ENCODE data around the gene CCR7. TPM values are rescaled to one million over a fixed set of nuclear protein-coding genes. Genes with fewer than 3 reads are reported as not detected.
A peak's percentile ranks its signal among the peaks of the same experiment; 100 is the strongest.

The CCR7 gene
- polyA plus RNA-seq, 2 donors = 0.16 to 0.54 TPM

DNA sequence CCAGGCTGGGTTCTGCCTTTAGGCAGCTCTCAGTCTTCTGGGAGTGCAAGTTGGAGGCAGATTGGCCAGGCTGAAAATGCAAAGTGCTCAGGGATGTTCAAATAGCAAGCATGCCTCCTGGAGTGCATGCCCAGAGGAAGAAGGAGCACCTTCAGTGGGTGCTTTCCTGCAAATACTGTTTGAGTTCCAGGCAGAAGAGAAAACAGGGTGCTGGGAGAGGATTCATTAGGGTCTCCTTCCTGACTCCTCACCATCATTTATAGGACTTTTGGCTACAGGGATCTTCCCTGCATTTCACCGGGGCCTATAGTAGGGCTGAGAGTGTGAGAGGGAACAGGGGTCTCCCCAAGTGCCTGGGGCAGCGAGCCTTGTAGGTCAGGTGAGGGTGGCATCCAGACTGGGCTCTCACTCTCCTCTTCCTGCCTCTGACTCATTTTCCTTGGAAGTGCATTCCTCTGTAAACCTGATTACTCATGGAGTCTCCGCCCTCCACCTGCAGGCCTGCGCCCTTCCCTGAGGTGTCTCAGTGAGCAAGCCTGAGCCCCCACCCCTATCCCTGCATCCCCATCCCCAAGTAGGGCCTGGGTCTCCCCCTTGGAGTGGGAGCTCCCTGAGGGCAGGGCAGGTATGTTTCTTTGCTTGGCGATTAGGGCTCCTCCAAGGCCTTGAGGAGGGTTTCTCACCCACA is 46.7 kb downstream of the CCR7 start:
- H3K9me3 ChIP-seq (ENCODE audit: control insufficient read depth in 2 of 2, insufficient read depth in 1 of 2, low read depth in 1 of 2, low read length in 1 of 2) = no peaks in the 10 kb centered on the region
- 47 to 58% methylated on average over 5 of the region's 5 CpGs for WGBS, 2 donors
- H3K36me3 ChIP-seq (ENCODE audit: control insufficient read depth in 2 of 2, insufficient read depth in 2 of 2, low read length in 1 of 2) = no peaks in the 10 kb centered on the region
- no peak overlapping the region for H3K4me3 ChIP-seq (ENCODE audit: low read depth in 1 of 2, low read length in 2 of 2)
- H3K4me1 ChIP-seq (ENCODE audit: control insufficient read depth in 2 of 2, insufficient read depth in 2 of 2, low read length in 1 of 2) = peaks cover 0 to 30% of the 10 kb centered on the region in 2 donors
- H3K27ac ChIP-seq (ENCODE audit: low read depth in 2 of 2, low read length in 1 of 2) = peak overlapping the region; percentile 57 to 65
- no peaks in the 10 kb centered on the region for H3K27me3 ChIP-seq (ENCODE audit: control insufficient read depth in 1 of 2, insufficient read depth in 2 of 2, low read length in 2 of 2)

DNA sequence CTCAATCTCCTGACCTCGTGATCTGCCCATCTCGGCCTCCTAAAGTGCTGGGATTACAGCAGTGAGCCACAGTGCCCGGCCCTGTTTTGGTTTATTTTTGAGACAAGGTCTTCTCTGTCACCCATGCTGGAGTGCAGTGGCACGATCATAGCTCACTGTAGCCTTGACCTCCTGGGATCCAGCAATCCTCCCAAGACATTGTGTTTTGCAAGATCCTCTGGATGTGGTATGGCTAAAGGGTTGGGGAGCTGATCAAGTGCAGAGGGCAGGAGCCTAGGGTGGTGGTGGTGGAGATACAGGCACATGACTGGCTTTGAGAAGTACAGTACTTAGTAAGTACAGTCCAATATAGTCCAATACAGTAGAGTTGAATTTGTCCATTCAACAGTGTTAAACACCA is 47.3 kb downstream of the CCR7 start:
- WGBS, 2 donors = 87 to 90% methylated on average over 4 of the region's 4 CpGs
- peak overlapping the region; percentile 57 to 65 for H3K27ac ChIP-seq (ENCODE audit: low read depth in 2 of 2, low read length in 1 of 2)
- no peaks in the 10 kb centered on the region for H3K9me3 ChIP-seq (ENCODE audit: control insufficient read depth in 2 of 2, insufficient read depth in 1 of 2, low read depth in 1 of 2, low read length in 1 of 2)
- H3K4me3 ChIP-seq (ENCODE audit: low read depth in 1 of 2, low read length in 2 of 2) = no peak overlapping the region
- H3K36me3 ChIP-seq (ENCODE audit: control insufficient read depth in 2 of 2, insufficient read depth in 2 of 2, low read length in 1 of 2) = no peaks in the 10 kb centered on the region
- peaks cover 0 to 30% of the 10 kb centered on the region in 2 donors for H3K4me1 ChIP-seq (ENCODE audit: control insufficient read depth in 2 of 2, insufficient read depth in 2 of 2, low read length in 1 of 2)
- no peaks in the 10 kb centered on the region for H3K27me3 ChIP-seq (ENCODE audit: control insufficient read depth in 1 of 2, insufficient read depth in 2 of 2, low read length in 2 of 2)

DNA sequence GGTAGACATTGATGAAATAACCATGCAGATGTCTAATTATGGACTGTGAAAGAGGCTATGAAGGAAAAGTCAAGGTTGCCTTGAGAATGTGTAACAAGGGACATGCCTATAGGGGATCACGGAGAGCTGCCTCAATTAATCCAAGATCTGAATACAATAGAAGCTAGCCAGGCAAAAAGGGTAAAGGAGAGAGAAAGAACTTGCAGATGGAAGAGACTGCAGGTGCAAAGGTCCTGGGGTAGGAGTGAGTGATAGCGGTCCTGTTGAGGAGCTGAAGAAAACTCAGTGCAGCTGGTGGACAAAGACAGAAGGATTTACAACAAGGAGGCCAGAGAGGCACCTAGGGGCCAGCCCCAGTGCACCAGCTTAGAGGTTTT is 48.0 kb downstream of the CCR7 start:
- H3K27ac ChIP-seq (ENCODE audit: low read depth in 2 of 2, low read length in 1 of 2) = peak overlapping the region; percentile 29 to 67
- no peaks in the 10 kb centered on the region for H3K27me3 ChIP-seq (ENCODE audit: control insufficient read depth in 1 of 2, insufficient read depth in 2 of 2, low read length in 2 of 2)
- H3K36me3 ChIP-seq (ENCODE audit: control insufficient read depth in 2 of 2, insufficient read depth in 2 of 2, low read length in 1 of 2) = no peaks in the 10 kb centered on the region
- H3K9me3 ChIP-seq (ENCODE audit: control insufficient read depth in 2 of 2, insufficient read depth in 1 of 2, low read depth in 1 of 2, low read length in 1 of 2) = no peaks in the 10 kb centered on the region
- no peak overlapping the region for H3K4me3 ChIP-seq (ENCODE audit: low read depth in 1 of 2, low read length in 2 of 2)
- peaks cover 0 to 24% of the 10 kb centered on the region in 2 donors for H3K4me1 ChIP-seq (ENCODE audit: control insufficient read depth in 2 of 2, insufficient read depth in 2 of 2, low read length in 1 of 2)
- WGBS, 2 donors = 78 to 81% methylated on average over 2 of the region's 2 CpGs

DNA sequence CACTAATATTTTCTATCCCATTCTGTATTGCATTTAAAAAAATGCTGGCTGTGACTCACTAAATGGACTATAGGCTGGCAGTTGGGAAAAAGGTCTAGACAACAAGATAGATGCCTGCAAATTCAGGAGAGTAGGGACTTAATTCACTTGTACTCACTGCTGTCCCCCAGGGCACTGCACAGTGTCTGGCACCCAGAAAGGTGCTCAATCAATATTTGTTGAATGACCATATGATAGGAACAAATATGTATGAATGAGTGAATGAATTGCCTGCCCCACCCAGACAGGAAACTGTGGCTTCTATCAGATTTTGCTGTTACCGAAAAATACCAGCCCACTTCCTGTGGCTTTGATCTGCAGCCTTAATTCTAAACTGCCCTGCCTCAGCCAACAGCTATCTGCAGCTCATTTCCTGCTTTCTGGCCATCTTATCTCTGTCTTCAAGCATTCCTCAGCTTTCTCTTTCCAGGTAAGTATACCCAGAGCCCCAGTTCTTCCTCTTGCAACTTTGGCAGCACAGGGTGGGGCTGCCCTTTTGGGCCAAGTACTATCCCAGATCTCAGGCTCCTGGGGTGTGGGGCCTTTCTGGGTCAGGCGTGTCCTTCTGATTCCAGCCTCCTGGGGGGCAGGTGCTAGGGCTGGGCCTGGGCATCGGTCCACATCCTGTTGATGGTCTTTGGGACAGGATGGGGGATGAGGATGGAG is 48.5 kb downstream of the CCR7 start:
- Histone ChIP-seq H3K27ac (ENCODE audit: low read depth in 2 of 2, low read length in 1 of 2) (peak overlapping the region; percentile 29 to 67), H3K9me3 (ENCODE audit: control insufficient read depth in 2 of 2, insufficient read depth in 1 of 2, low read depth in 1 of 2, low read length in 1 of 2) (no peaks in the 10 kb centered on the region), H3K27me3 (ENCODE audit: control insufficient read depth in 1 of 2, insufficient read depth in 2 of 2, low read length in 2 of 2) (no peaks in the 10 kb centered on the region), H3K36me3 (ENCODE audit: control insufficient read depth in 2 of 2, insufficient read depth in 2 of 2, low read length in 1 of 2) (no peaks in the 10 kb centered on the region), H3K4me1 (ENCODE audit: control insufficient read depth in 2 of 2, insufficient read depth in 2 of 2, low read length in 1 of 2) (peaks cover 0 to 24% of the 10 kb centered on the region in 2 donors), H3K4me3 (ENCODE audit: low read depth in 1 of 2, low read length in 2 of 2) (no peak overlapping the region)
- WGBS, 2 donors = 37 to 44% methylated on average over 3 of the region's 3 CpGs

DNA sequence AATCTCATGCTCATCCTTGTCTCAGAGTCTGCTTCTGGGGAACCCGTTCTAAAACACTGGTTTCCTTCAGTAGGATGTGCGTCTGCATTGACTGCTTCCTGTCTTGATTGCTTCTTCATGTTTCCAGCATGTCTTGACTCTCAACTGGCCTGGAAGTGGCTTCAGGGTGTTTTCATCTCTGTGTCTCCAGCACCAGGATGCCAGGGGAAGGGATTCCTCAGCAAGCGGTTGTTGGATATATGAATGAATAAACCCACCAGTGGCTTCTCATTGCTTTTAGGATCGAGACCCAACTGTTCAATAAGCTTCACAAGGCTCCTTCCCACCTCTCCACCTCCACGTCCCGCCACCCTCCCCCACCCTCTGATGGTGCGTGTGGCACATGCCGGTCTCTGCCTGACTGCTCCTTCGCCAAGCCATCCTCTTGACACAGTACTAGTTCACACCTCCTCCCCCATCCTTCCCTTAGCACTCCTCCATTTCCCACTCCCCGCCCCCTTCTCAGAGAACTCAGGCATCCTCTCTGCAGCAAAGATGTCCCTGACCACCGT is 49.7 kb downstream of the CCR7 start:
- no peaks in the 10 kb centered on the region for H3K27me3 ChIP-seq (ENCODE audit: control insufficient read depth in 1 of 2, insufficient read depth in 2 of 2, low read length in 2 of 2)
- H3K9me3 ChIP-seq (ENCODE audit: control insufficient read depth in 2 of 2, insufficient read depth in 1 of 2, low read depth in 1 of 2, low read length in 1 of 2) = no peaks in the 10 kb centered on the region
- H3K27ac ChIP-seq (ENCODE audit: low read depth in 2 of 2, low read length in 1 of 2) = no peak overlapping the region
- no peak overlapping the region for H3K4me3 ChIP-seq (ENCODE audit: low read depth in 1 of 2, low read length in 2 of 2)
- WGBS, 2 donors = 77 to 79% methylated on average over 11 of the region's 11 CpGs
- peaks cover 0 to 20% of the 10 kb centered on the region in 2 donors for H3K4me1 ChIP-seq (ENCODE audit: control insufficient read depth in 2 of 2, insufficient read depth in 2 of 2, low read length in 1 of 2)
- no peaks in the 10 kb centered on the region for H3K36me3 ChIP-seq (ENCODE audit: control insufficient read depth in 2 of 2, insufficient read depth in 2 of 2, low read length in 1 of 2)

DNA sequence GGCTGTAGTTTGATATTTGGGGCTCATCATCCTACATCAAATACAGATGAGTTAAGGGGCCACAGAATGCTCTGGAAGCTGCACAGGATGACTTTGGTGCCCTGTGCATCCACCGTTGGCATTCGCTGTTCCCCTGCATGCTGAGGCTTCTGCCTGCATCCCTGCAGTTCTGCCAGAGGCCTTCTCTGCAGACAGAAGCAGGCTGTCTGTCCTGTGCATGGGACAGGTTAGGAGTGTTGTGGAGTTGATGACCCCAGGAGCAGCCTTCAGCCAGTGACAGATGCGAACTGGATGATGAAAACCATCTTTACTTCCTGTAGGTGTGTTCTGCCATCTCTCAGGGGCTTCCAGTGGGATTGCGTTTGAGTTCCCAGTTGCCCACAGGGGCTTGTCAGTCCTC is 50.3 kb downstream of the CCR7 start:
- WGBS, 2 donors = 79 to 87% methylated on average over 4 of the region's 4 CpGs
- peaks cover 1 to 24% of the 10 kb centered on the region in 2 donors for H3K4me1 ChIP-seq (ENCODE audit: control insufficient read depth in 2 of 2, insufficient read depth in 2 of 2, low read length in 1 of 2)
- H3K36me3 ChIP-seq (ENCODE audit: control insufficient read depth in 2 of 2, insufficient read depth in 2 of 2, low read length in 1 of 2) = no peaks in the 10 kb centered on the region
- H3K27ac ChIP-seq (ENCODE audit: low read depth in 2 of 2, low read length in 1 of 2) = no peak overlapping the region
- H3K27me3 ChIP-seq (ENCODE audit: control insufficient read depth in 1 of 2, insufficient read depth in 2 of 2, low read length in 2 of 2) = no peaks in the 10 kb centered on the region
- no peak overlapping the region for H3K4me3 ChIP-seq (ENCODE audit: low read depth in 1 of 2, low read length in 2 of 2)
- no peaks in the 10 kb centered on the region for H3K9me3 ChIP-seq (ENCODE audit: control insufficient read depth in 2 of 2, insufficient read depth in 1 of 2, low read depth in 1 of 2, low read length in 1 of 2)

DNA sequence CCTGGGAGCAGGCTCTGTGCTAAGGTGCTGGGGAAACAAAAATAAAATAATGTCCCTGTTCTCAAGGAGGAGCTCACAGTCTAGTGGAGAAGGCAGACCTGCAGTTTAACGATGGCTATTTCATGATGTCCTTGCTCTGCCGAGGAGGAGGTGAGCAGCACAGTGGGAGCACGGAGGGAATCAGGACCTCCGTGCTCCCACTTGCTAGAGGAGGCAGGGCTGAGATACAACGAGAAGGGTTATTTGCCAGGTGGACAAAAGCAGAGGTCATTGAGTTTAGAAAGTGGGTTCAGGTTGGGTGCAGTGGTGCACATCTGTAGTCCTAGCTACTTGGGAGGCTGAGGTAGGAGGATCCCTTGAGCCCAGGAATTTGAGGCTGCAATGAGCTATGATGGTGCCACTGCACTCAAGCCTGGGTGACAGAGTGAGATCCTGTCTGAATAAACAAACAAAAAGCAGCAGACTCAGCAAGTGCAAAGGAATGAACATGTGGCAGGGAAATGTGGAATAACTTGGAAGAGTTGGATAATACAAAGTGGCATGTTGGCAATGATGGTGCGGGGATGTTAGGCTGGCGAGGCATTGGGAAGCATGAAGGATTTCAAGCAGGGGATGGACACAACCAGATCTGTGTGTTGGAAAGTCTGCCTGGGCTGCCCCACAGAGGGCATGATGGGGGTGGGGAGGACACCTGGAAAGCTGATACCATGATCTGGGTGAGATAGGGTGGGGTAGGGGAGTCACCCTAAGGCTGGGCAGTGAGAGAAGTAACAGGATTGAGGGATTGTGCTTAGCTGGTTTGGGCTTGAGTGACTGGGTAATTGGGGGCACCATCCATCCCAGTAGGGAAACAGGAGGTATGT is 51.0 kb downstream of the CCR7 start:
- 92 to 96% methylated on average over 7 of the region's 7 CpGs for WGBS, 2 donors
- H3K36me3 ChIP-seq (ENCODE audit: control insufficient read depth in 2 of 2, insufficient read depth in 2 of 2, low read length in 1 of 2) = no peaks in the 10 kb centered on the region
- H3K4me3 ChIP-seq (ENCODE audit: low read depth in 1 of 2, low read length in 2 of 2) = no peak overlapping the region
- no peaks in the 10 kb centered on the region for H3K27me3 ChIP-seq (ENCODE audit: control insufficient read depth in 1 of 2, insufficient read depth in 2 of 2, low read length in 2 of 2)
- H3K4me1 ChIP-seq (ENCODE audit: control insufficient read depth in 2 of 2, insufficient read depth in 2 of 2, low read length in 1 of 2) = peaks cover 2 to 21% of the 10 kb centered on the region in 2 donors
- no peak overlapping the region for H3K27ac ChIP-seq (ENCODE audit: low read depth in 2 of 2, low read length in 1 of 2)
- no peaks in the 10 kb centered on the region for H3K9me3 ChIP-seq (ENCODE audit: control insufficient read depth in 2 of 2, insufficient read depth in 1 of 2, low read depth in 1 of 2, low read length in 1 of 2)

DNA sequence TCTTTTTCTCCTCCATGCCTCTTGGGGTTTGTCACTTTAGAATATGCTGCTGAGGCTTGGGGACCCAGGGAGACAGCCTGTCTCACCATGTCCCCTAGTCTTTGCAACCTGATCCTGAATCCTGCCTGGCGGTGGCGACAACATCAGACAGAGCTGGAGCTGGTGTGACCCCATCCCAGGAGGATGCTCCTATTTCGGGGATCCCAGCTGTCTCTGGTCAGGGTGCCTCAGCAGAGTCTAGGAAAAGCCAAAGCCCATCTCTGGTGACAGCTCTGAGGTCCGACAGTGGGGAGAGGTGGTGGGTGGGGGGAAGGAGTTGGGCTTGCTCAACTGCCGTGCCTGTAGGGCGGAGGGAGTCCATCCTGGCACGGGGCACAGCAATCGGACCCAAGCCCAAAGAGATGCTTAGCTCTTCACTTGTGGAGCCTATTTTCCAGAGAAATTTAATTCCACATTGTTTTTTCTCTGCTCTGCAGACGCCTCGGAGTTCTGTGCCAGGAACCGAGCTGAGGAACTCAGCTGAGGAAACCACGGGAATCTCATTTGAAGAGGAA is 53.5 kb downstream of the CCR7 start:
- no peak overlapping the region for H3K4me3 ChIP-seq (ENCODE audit: low read depth in 1 of 2, low read length in 2 of 2)

DNA sequence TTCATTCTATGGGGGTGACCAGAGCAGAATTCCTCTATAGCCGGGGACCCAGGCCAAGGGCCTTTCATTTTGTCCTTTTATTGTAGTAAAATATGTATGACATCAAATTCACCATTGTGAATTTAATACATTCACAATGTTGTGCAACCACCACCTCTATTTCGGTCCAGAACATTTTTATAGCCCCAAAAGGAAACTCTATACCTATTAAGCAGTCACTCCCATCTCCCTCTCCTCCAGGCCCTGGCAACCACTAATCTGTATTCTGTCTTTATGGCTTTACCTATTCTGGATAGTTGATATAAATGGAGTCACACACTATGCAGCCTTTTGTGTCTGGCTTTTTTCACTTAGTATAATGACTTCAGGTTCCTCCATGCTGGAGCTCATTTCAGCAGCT is 54.1 kb downstream of the CCR7 start:
- 83 to 91% methylated on average over 2 of the region's 2 CpGs for WGBS, 2 donors
- Histone ChIP-seq H3K9me3 (ENCODE audit: control insufficient read depth in 2 of 2, insufficient read depth in 1 of 2, low read depth in 1 of 2, low read length in 1 of 2) (no peaks in the 10 kb centered on the region), H3K27ac (ENCODE audit: low read depth in 2 of 2, low read length in 1 of 2) (no peak overlapping the region), H3K4me1 (ENCODE audit: control insufficient read depth in 2 of 2, insufficient read depth in 2 of 2, low read length in 1 of 2) (peaks cover 2 to 10% of the 10 kb centered on the region in 2 donors), H3K36me3 (ENCODE audit: control insufficient read depth in 2 of 2, insufficient read depth in 2 of 2, low read length in 1 of 2) (no peaks in the 10 kb centered on the region), H3K4me3 (ENCODE audit: low read depth in 1 of 2, low read length in 2 of 2) (no peak overlapping the region), H3K27me3 (ENCODE audit: control insufficient read depth in 1 of 2, insufficient read depth in 2 of 2, low read length in 2 of 2) (no peaks in the 10 kb centered on the region)

More for the DNA sequence above, 53.5 kb downstream of the CCR7 start:
- H3K9me3 ChIP-seq (ENCODE audit: control insufficient read depth in 2 of 2, insufficient read depth in 1 of 2, low read depth in 1 of 2, low read length in 1 of 2) = no peaks in the 10 kb centered on the region
- H3K27me3 ChIP-seq (ENCODE audit: control insufficient read depth in 1 of 2, insufficient read depth in 2 of 2, low read length in 2 of 2) = no peaks in the 10 kb centered on the region
- H3K36me3 ChIP-seq (ENCODE audit: control insufficient read depth in 2 of 2, insufficient read depth in 2 of 2, low read length in 1 of 2) = no peaks in the 10 kb centered on the region
- peaks cover 2 to 11% of the 10 kb centered on the region in 2 donors for H3K4me1 ChIP-seq (ENCODE audit: control insufficient read depth in 2 of 2, insufficient read depth in 2 of 2, low read length in 1 of 2)
- no peak overlapping the region for H3K27ac ChIP-seq (ENCODE audit: low read depth in 2 of 2, low read length in 1 of 2)
- 79 to 80% methylated on average over 12 of the region's 12 CpGs for WGBS, 2 donors
